IMR-90 (cell line): Measurements from ENCODE around the gene EED.

Experiments
- BHLHE40 ChIP-seq: fragments of 150-350 bp; IDR thresholded peaks from 2 replicates; pipeline ENCODE4 v1.6.1; 2016; ENCODE audit warnings: mild to moderate bottlenecking, low read depth, low read length
- CEBPB ChIP-seq: IDR thresholded peaks from 2 replicates; pipeline ENCODE4 v1.6.1; 2012; ENCODE audit warnings: low read depth, low read length, improper control_type of control experiment
- CHD1 ChIP-seq: IDR thresholded peaks from 2 replicates; pipeline ENCODE4 v1.6.1; 2012; ENCODE audit warnings: low read depth, low read length, improper control_type of control experiment
- FOS ChIP-seq: fragments of 150-350 bp; IDR thresholded peaks from 2 replicates; pipeline ENCODE4 v1.6.1; 2016; ENCODE audit warnings: low read depth, low read length
- MAZ ChIP-seq: IDR thresholded peaks from 2 replicates; pipeline ENCODE4 v1.6.1; 2012; ENCODE audit warnings: low read depth, mild to moderate bottlenecking, low read length, improper control_type of control experiment, moderate library complexity, borderline replicate concordance
- MXI1 ChIP-seq: IDR thresholded peaks from 2 replicates; pipeline ENCODE4 v1.6.1; 2012; ENCODE audit warnings: low read depth, mild to moderate bottlenecking, low read length, moderate library complexity, borderline replicate concordance
- POLR2A ChIP-seq: IDR thresholded peaks from 2 replicates; pipeline ENCODE4 v1.6.1; 2012; ENCODE audit warnings: mild to moderate bottlenecking, low read depth, low read length
- RAD21 ChIP-seq: IDR thresholded peaks from 2 replicates; pipeline ENCODE4 v1.6.1; 2012; ENCODE audit warnings: low read length, improper control_type of control experiment
- RCOR1 ChIP-seq: IDR thresholded peaks from 2 replicates; pipeline ENCODE4 v1.6.1; 2012; ENCODE audit warnings: mild to moderate bottlenecking, low read length, improper control_type of control experiment; ENCODE audit not compliant: insufficient replicate concordance
- TF ChIP-seq, protein P1 (sequence below): conservative IDR thresholded peaks from 2 replicates; pipeline ENCODE4 v1.5.1; 2012; ENCODE audit warnings: mild to moderate bottlenecking, low read depth, low read length, improper control_type of control experiment
- TF ChIP-seq, protein P2 (sequence below): fragments of 150-350 bp; IDR thresholded peaks from 2 replicates; pipeline ENCODE4 v1.6.1; 2017; ENCODE audit warnings: mild to moderate bottlenecking, antibody characterized with exemption, low read length, low read depth

DNA sequence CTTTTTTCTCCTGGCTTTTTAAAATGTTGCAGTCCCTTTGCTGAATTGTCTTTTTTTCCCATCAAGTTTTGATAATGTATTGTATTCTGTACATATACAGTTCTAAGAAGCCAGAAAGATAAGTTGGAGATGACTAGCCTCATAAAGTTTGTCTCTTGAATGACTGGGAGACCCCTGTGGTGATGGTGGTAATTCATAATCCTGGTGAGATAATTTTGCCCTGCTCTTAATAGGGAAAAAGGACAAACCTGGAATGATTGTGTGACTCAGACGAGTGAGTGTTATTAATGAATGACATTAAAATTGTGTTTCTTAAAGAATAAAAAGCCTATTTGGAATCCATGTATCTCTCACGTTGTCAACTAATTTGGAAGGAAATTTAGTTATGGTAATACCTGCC lies 58.7 kb downstream of the EED start:
- TF ChIP-seq POLR2A, result no peak
- TF ChIP-seq, protein P1, sequence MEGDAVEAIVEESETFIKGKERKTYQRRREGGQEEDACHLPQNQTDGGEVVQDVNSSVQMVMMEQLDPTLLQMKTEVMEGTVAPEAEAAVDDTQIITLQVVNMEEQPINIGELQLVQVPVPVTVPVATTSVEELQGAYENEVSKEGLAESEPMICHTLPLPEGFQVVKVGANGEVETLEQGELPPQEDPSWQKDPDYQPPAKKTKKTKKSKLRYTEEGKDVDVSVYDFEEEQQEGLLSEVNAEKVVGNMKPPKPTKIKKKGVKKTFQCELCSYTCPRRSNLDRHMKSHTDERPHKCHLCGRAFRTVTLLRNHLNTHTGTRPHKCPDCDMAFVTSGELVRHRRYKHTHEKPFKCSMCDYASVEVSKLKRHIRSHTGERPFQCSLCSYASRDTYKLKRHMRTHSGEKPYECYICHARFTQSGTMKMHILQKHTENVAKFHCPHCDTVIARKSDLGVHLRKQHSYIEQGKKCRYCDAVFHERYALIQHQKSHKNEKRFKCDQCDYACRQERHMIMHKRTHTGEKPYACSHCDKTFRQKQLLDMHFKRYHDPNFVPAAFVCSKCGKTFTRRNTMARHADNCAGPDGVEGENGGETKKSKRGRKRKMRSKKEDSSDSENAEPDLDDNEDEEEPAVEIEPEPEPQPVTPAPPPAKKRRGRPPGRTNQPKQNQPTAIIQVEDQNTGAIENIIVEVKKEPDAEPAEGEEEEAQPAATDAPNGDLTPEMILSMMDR, result no peak
- TF ChIP-seq CEBPB, result no peak
- TF ChIP-seq MXI1, result no peak
- no peak for TF ChIP-seq CHD1
- no peak for TF ChIP-seq RCOR1
- no peak for TF ChIP-seq BHLHE40
- TF ChIP-seq MAZ, result no peak
- TF ChIP-seq FOS, result no peak
- TF ChIP-seq RAD21, result no peak
- TF ChIP-seq, protein P2, sequence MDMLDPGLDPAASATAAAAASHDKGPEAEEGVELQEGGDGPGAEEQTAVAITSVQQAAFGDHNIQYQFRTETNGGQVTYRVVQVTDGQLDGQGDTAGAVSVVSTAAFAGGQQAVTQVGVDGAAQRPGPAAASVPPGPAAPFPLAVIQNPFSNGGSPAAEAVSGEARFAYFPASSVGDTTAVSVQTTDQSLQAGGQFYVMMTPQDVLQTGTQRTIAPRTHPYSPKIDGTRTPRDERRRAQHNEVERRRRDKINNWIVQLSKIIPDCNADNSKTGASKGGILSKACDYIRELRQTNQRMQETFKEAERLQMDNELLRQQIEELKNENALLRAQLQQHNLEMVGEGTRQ, result no peak
